H1 (cell line): Measurements from ENCODE around the gene INHBA.

Experiments used
- CTCF ChIP-seq, 3 experiments: IDR thresholded peaks; 1 replicate in 2 of 3; 2 replicates in 1 of 3; pipeline versions ENCODE4 v1.5.1 to v1.6.1; 2011; ENCODE audit warnings: low read length in 3 of 3, mild to moderate bottlenecking in 3 of 3, inconsistent platforms in 2 of 3, low read depth in 1 of 3, moderate library complexity in 1 of 3; ENCODE audit not compliant: insufficient read depth in 1 of 3; ENCODE audit errors: control extremely low read depth in 1 of 3
- EZH2 ChIP-seq: fragments of 200-600 bp; sonication (generic); IDR thresholded peaks from 2 replicates; pipeline ENCODE4 v1.7.1; 2012; ENCODE audit warnings: low read depth, mild to moderate bottlenecking, moderate library complexity, low read length, inconsistent platforms; ENCODE audit not compliant: severe bottlenecking
- HDAC6 ChIP-seq: IDR thresholded peaks from one replicate; pipeline ENCODE4 v1.7.1; 2012; ENCODE audit warnings: low read depth, mild to moderate bottlenecking, inconsistent platforms, low read length, moderate library complexity
- NRF1 ChIP-seq: IDR thresholded peaks from 2 replicates; pipeline ENCODE4 v1.6.1; 2011; ENCODE audit warnings: mild to moderate bottlenecking, low read depth, low read length, improper control_type of control experiment
- POLR2A ChIP-seq, 2 experiments: IDR thresholded peaks; 1 replicate in 1 of 2; 2 replicates in 1 of 2; pipeline ENCODE4 v1.6.1; 2011; ENCODE audit warnings: low read depth in 2 of 2, low read length in 2 of 2, mild to moderate bottlenecking in 2 of 2; ENCODE audit errors: control extremely low read depth in 1 of 2
- RFX5 ChIP-seq: IDR thresholded peaks from 2 replicates; pipeline ENCODE4 v1.6.1; 2011; ENCODE audit warnings: low read depth, low read length, improper control_type of control experiment, borderline replicate concordance
- RNF2 ChIP-seq: fragments of 200-900, 300-1000 bp; sonication (generic); IDR thresholded peaks from 2 replicates; pipeline ENCODE4 v1.7.1; 2016; ENCODE audit warnings: borderline replicate concordance, low read depth, mild to moderate bottlenecking, antibody characterized with exemption, low read length; ENCODE audit not compliant: poor library complexity, severe bottlenecking; ENCODE audit errors: missing control alignments
- SAP30 ChIP-seq: fragments of 300-600 bp; sonication (generic); IDR thresholded peaks from 2 replicates; pipeline ENCODE4 v1.7.1; 2012; ENCODE audit warnings: low read length, moderate library complexity, mild to moderate bottlenecking, inconsistent platforms; ENCODE audit not compliant: insufficient read depth, insufficient replicate concordance
- USF2 ChIP-seq: IDR thresholded peaks from 2 replicates; pipeline ENCODE4 v1.6.1; 2011; ENCODE audit warnings: low read length, improper control_type of control experiment

- no peak for TF ChIP-seq CTCF (IDR thresholded peaks at IDR 0.05; ENCODE audit: control extremely low read depth in 1 of 3, insufficient read depth in 1 of 3, low read depth in 1 of 3, low read length in 3 of 3)
- no peak for TF ChIP-seq HDAC6
- TF ChIP-seq RNF2 = no peak
- no peak for TF ChIP-seq USF2
- no peak for TF ChIP-seq SAP30
- no peak for TF ChIP-seq NRF1
- TF ChIP-seq EZH2 = no peak
- TF ChIP-seq RFX5 = no peak
- no peak for TF ChIP-seq POLR2A (IDR thresholded peaks at IDR 0.05; ENCODE audit: control extremely low read depth in 1 of 2, low read depth in 2 of 2, low read length in 2 of 2)
Measured at GRCh38 chr7:41661596-41661995, 41.3 kb downstream of the INHBA start.
